AG09309 (cell line): ENCODE measurements around the gene FBXO17.
"Not testable (repeated sequence)": the region's sequence is repeated elsewhere in the genome, so short reads cannot be mapped to it uniquely, and the experiment has no call there.

Source experiments
- DNase-seq: peaks from one replicate; pipeline ENCODE4 v3.0.0-alpha.2; 2010; ENCODE audit warnings: low read depth
- H3K4me3 ChIP-seq: 2 replicates; pipeline ENCODE4 v1.5.1; 2011; ENCODE audit warnings: mild to moderate bottlenecking, low read depth, low read length, moderate library complexity; ENCODE audit not compliant: control insufficient read depth
- CTCF ChIP-seq: IDR thresholded peaks from 2 replicates; pipeline ENCODE4 v1.5.1; 2011; ENCODE audit warnings: mild to moderate bottlenecking, low read depth, low read length, inconsistent platforms; ENCODE audit not compliant: insufficient read depth, control insufficient read depth; ENCODE audit errors: missing control alignments

The FBXO17 gene

GRCh38 chr19:39009001-39009400 lies 33.5 kb upstream of the FBXO17 start:
- no peak for TF ChIP-seq CTCF

GRCh38 chr19:39008137-39008536 lies 32.6 kb upstream of the FBXO17 start:
- TF ChIP-seq CTCF: no peak
- H3K4me3 ChIP-seq: no peak overlapping the region
- DNase-seq: no peak

More at GRCh38 chr19:39009001-39009400, 33.5 kb upstream of the FBXO17 start:
- DNase-seq: no peak
- no peak overlapping the region for H3K4me3 ChIP-seq

- H3K4me3 ChIP-seq: no peak overlapping the region
- no peak for TF ChIP-seq CTCF
- DNase-seq: no peak
These were observed 31.6 kb upstream of the FBXO17 start for GRCh38 chr19:39007096-39007495.

GRCh38 chr19:39004403-39004802 lies 28.9 kb upstream of the FBXO17 start:
- no peak for TF ChIP-seq CTCF
- H3K4me3 ChIP-seq: no peak overlapping the region
- no peak for DNase-seq

- no peak for TF ChIP-seq CTCF
- DNase-seq: no peak
These were observed 28.3 kb upstream of the FBXO17 start for GRCh38 chr19:39003796-39004195.

GRCh38 chr19:39003188-39003587 lies 27.6 kb upstream of the FBXO17 start:
- H3K4me3 ChIP-seq: no peak overlapping the region
- no peak for DNase-seq
- TF ChIP-seq CTCF: no peak

More at GRCh38 chr19:39003796-39004195, 28.3 kb upstream of the FBXO17 start:
- no peak overlapping the region for H3K4me3 ChIP-seq

GRCh38 chr19:39001041-39001440 lies 25.5 kb upstream of the FBXO17 start:
- DNase-seq: no peak
- no peak for TF ChIP-seq CTCF

GRCh38 chr19:38997576-38997975 lies 22.0 kb upstream of the FBXO17 start:
- DNase-seq, H3K4me3 ChIP-seq: not testable (repeated sequence)

More at GRCh38 chr19:39001041-39001440, 25.5 kb upstream of the FBXO17 start:
- H3K4me3 ChIP-seq: no peak overlapping the region
